K562 (cell line): Measurements from ENCODE around the gene PGR. TPM values are rescaled to one million over a fixed set of nuclear protein-coding genes. Genes with fewer than 3 reads are reported as not detected.
A peak's percentile ranks its signal among the peaks of the same experiment; 100 is the strongest.

Source experiments
- ARID2 ChIP-seq: fragments of 450-650 bp; IDR thresholded peaks from 2 replicates; pipeline ENCODE4 v1.6.1; 2017; ENCODE audit warnings: antibody characterized with exemption, mild to moderate bottlenecking
- HNRNPK ChIP-seq: fragments of 200-400 bp; formaldehyde crosslinking; IDR thresholded peaks from one replicate; pipeline ENCODE4 v1.6.1; 2018; ENCODE audit warnings: mild to moderate bottlenecking, low read depth, low read length; ENCODE audit not compliant: poor library complexity, severe bottlenecking
- L3MBTL2 ChIP-seq: fragments of 450-650 bp; IDR thresholded peaks from 2 replicates; pipeline ENCODE4 v1.6.1; 2016; ENCODE audit warnings: mild to moderate bottlenecking, moderate library complexity
- MGA ChIP-seq: fragments of 450-650 bp; IDR thresholded peaks from 2 replicates; pipeline ENCODE4 v1.6.1; 2016; ENCODE audit warnings: mild to moderate bottlenecking, moderate library complexity
- MTA2 ChIP-seq: fragments of 450-650 bp; IDR thresholded peaks from 2 replicates; pipeline ENCODE4 v1.6.1; 2016; ENCODE audit warnings: low read depth
- ZBTB7A ChIP-seq: IDR thresholded peaks from 2 replicates; pipeline ENCODE4 v1.6.1; 2011; ENCODE audit warnings: low read depth, mild to moderate bottlenecking, low read length, moderate library complexity, borderline replicate concordance; ENCODE audit not compliant: control insufficient read depth
- ZNF165 ChIP-seq: fragments of 250-450 bp; sonication (Bioruptor Pico); IDR thresholded peaks from 2 replicates; pipeline ENCODE4 v1.4.0; 2020; ENCODE audit warnings: borderline replicate concordance
- polyA plus RNA-seq, 8 experiments: library from polyadenylated mRNA; depleted of rRNA in 4 of 8; stranded (reverse) in 5 of 8; unstranded in 3 of 8; fragments of >200 nt; fragmentation: Nextera tagmentation in 2 of 8; fragmentation: Illumina TruSeq in 1 of 8; extraction: Ambion mirVana in 2 of 8; extraction: Trizol in 1 of 8; gene quantifications; 2 replicates each; pipeline versions ENCODE4 v1.2.1 to v1.2.3, GENCODE V29; 2011 to 2014; ENCODE audit warnings: inconsistent platforms in 1 of 8, missing spikeins in 1 of 8
- total RNA-seq, 7 experiments: library from RNA; depleted of rRNA in 6 of 7; stranded (reverse); fragments of >200 nt in 6 of 7; fragmentation: Illumina TruSeq in 2 of 7; extraction: Trizol in 2 of 7; gene quantifications; 2 replicates each; pipeline versions ENCODE4 v1.2.1 to v1.2.3, GENCODE V29; 2011 to 2021; ENCODE audit warnings: low replicate concordance in 1 of 7

PGR gene
- total and polyA plus RNA-seq, 9 of the 15 experiments (the other 6 are each of a cell fraction or from before 2014, with no cell fraction given), result 0.43 to 2.4 (median 1.3) TPM

GRCh38 chr11:101127699-101128570 lies 1.7 kb downstream of the PGR start (continued):
- TF ChIP-seq MGA (peak; percentile 69), MTA2 (no peak), HNRNPK (no peak), ARID2 (no peak), ZBTB7A (peak; percentile 8; the same call in 1 of the 2 replicates), ZNF165 (CRISPR knock-in tag) (no peak), L3MBTL2 (peak; percentile 69)
